EH (cell line): Measurements from ENCODE around the gene EP400.

Experiments used
- DNase-seq: peaks from one replicate; pipeline ENCODE4 v3.0.0-alpha.2; 2015; ENCODE audit warnings: low read depth

The EP400 gene

GRCh38 chr12:131911851-131912477 lies 37.8 kb upstream of the EP400 start:
- DNase-seq, result no peak

GRCh38 chr12:131912518-131913274 lies 37.0 kb upstream of the EP400 start:
- DNase-seq, result peak; percentile 95

- no peak for DNase-seq
Measured at GRCh38 chr12:131913666-131914065, 36.1 kb upstream of the EP400 start.

- DNase-seq, result no peak
Measured at GRCh38 chr12:131914179-131914702, 35.5 kb upstream of the EP400 start.

- DNase-seq, result no peak
Measured at GRCh38 chr12:131915000-131915689, 34.6 kb upstream of the EP400 start.

GRCh38 chr12:131915823-131916222 lies 33.9 kb upstream of the EP400 start:
- no peak for DNase-seq

- no peak for DNase-seq
Measured at GRCh38 chr12:131916306-131917138, 33.2 kb upstream of the EP400 start.

GRCh38 chr12:131917139-131917710 lies 32.5 kb upstream of the EP400 start:
- no peak for DNase-seq

GRCh38 chr12:131917711-131918306 lies 31.9 kb upstream of the EP400 start:
- DNase-seq, result no peak

- no peak for DNase-seq
Measured at GRCh38 chr12:131918311-131919050, 31.3 kb upstream of the EP400 start.

- no peak for DNase-seq
Measured at GRCh38 chr12:131919051-131919347, 30.7 kb upstream of the EP400 start.

GRCh38 chr12:131919366-131920156 lies 30.2 kb upstream of the EP400 start:
- DNase-seq, result no peak

- DNase-seq, result no peak
Measured at GRCh38 chr12:131920157-131920508, 29.6 kb upstream of the EP400 start.

GRCh38 chr12:131920902-131921840 lies 28.6 kb upstream of the EP400 start:
- no peak for DNase-seq

GRCh38 chr12:131921866-131922769 lies 27.6 kb upstream of the EP400 start:
- no peak for DNase-seq

GRCh38 chr12:131922772-131923171 lies 27.0 kb upstream of the EP400 start:
- DNase-seq, result no peak

- no peak for DNase-seq
Measured at GRCh38 chr12:131923260-131923659, 26.5 kb upstream of the EP400 start.
